ENCODE measurements around the gene CPSF4. TPM values are rescaled to one million over a fixed set of nuclear protein-coding genes. Genes with fewer than 3 reads are reported as not detected.
A peak's percentile ranks its signal among the peaks of the same experiment; 100 is the strongest.
"Not testable (repeated sequence)": the region's sequence is repeated elsewhere in the genome, so short reads cannot be mapped to it uniquely, and the experiment has no call there.

Gene CPSF4
- total and polyA plus RNA-seq, 7 experiments from 2014 or later: 22.4 to 69.4 (median 42.9) TPM

GRCh38 chr7:99422186-99422585 lies 16.6 kb upstream of the CPSF4 start:
- intact Hi-C loops (cut with micrococcal nuclease): no loop called here
- H3K4me1 Mint-ChIP-seq: no peaks in the 10 kb centered on the region
- H3K4me3 ChIP-seq (ENCODE audit: low read length): no peak overlapping the region
- peak overlapping the region in 1 of 9 donors; percentile 46 for H3K27ac Mint-ChIP-seq
- ChIA-PET POLR2A (interaction anchor here (0.6 kb wide), 1 partner anchor 16 kb away, joined by 6 read pairs; no protein-coding TSS in a partner anchor), CTCF (interaction anchor here (0.6 kb wide), 1 partner anchor 34 kb away, joined by 3 read pairs; no protein-coding TSS in a partner anchor)
- ATAC-seq (no peak), DNase-seq (no peak)
- no peak overlapping the region for H3K27ac ChIP-seq (ENCODE audit: low read depth, low read length)
- H3K4me1 ChIP-seq (ENCODE audit: control insufficient read depth in 2 of 2, insufficient read depth in 2 of 2, low read length in 2 of 2): no peaks in the 10 kb centered on the region
- no peaks in the 10 kb centered on the region for H3K9me3 ChIP-seq (ENCODE audit: control insufficient read depth in 2 of 3, low read length in 3 of 3)
- no peaks in the 10 kb centered on the region for H3K27me3 Mint-ChIP-seq
- H3K27me3 ChIP-seq (ENCODE audit: control insufficient read depth in 2 of 2, insufficient read depth in 2 of 2, low read length in 2 of 2): no peaks in the 10 kb centered on the region
- H3K36me3 Mint-ChIP-seq: peaks cover 3 to 18% (median 9%) of the 10 kb centered on the region in 5 donors
- no peak overlapping the region for H3K4me3 Mint-ChIP-seq
- H3K36me3 ChIP-seq (ENCODE audit: control insufficient read depth in 2 of 3, insufficient read depth in 3 of 3, low read length in 3 of 3): peaks cover 7 to 81% (median 17%) of the 10 kb centered on the region in 3 experiments
- H3K9me3 Mint-ChIP-seq: peaks cover 0 to 1% (median 0%) of the 10 kb centered on the region in 11 donors

- no peaks in the 10 kb centered on the region for H3K4me1 Mint-ChIP-seq
- H3K9me3 ChIP-seq (ENCODE audit: control insufficient read depth in 2 of 3, low read length in 3 of 3): no peaks in the 10 kb centered on the region
Observed at GRCh38 chr7:99422625-99423024, 16.1 kb upstream of the CPSF4 start.

GRCh38 chr7:99424932-99425730 lies 13.6 kb upstream of the CPSF4 start:
- Histone ChIP-seq H3K36me3 (ENCODE audit: control insufficient read depth in 2 of 3, insufficient read depth in 3 of 3, low read length in 3 of 3) (peaks cover 0 to 65% (median 0%) of the 10 kb centered on the region in 3 experiments), H3K27me3 (ENCODE audit: control insufficient read depth in 2 of 2, insufficient read depth in 2 of 2, low read length in 2 of 2) (no peaks in the 10 kb centered on the region), H3K9me3 (ENCODE audit: control insufficient read depth in 2 of 3, low read length in 3 of 3) (no peaks in the 10 kb centered on the region), H3K4me1 (ENCODE audit: control insufficient read depth in 2 of 2, insufficient read depth in 2 of 2, low read length in 2 of 2) (peaks cover 0 to 9% of the 10 kb centered on the region in 2 donors), H3K27ac (ENCODE audit: low read depth, low read length) (no peak overlapping the region), H3K4me3 (ENCODE audit: low read length) (no peak overlapping the region)
- H3K27me3 Mint-ChIP-seq: no peaks in the 10 kb centered on the region
- peaks cover 0 to 1% (median 0%) of the 10 kb centered on the region in 11 donors for H3K9me3 Mint-ChIP-seq
- POLR2A ChIA-PET: no interaction called here
- H3K4me1 Mint-ChIP-seq: peaks cover 0 to 8% (median 5%) of the 10 kb centered on the region in 7 donors
- intact Hi-C loops (cut with micrococcal nuclease): no loop called here
- H3K36me3 Mint-ChIP-seq: peaks cover 0 to 7% (median 0%) of the 10 kb centered on the region in 5 donors
- CTCF ChIA-PET: no interaction called here
- H3K4me3 Mint-ChIP-seq: no peak overlapping the region
- no peak overlapping the region for H3K27ac Mint-ChIP-seq
- DNase-seq: no peak
- no peak for ATAC-seq

More at GRCh38 chr7:99422625-99423024, 16.1 kb upstream of the CPSF4 start:
- CTCF ChIA-PET: interaction anchor here (0.6 kb wide), 1 partner anchor 34 kb away, joined by 3 read pairs; no protein-coding TSS in a partner anchor
- POLR2A ChIA-PET: interaction anchor here (0.6 kb wide), 1 partner anchor 15 kb away, joined by 6 read pairs; no protein-coding TSS in a partner anchor
- peaks cover 2 to 77% (median 17%) of the 10 kb centered on the region in 3 experiments for H3K36me3 ChIP-seq (ENCODE audit: control insufficient read depth in 2 of 3, insufficient read depth in 3 of 3, low read length in 3 of 3)
- Mint-ChIP-seq H3K36me3 (peaks cover under 1 to 14% (median 5%) of the 10 kb centered on the region in 5 donors), H3K27me3 (no peaks in the 10 kb centered on the region), H3K9me3 (peaks cover 0 to 1% (median 0%) of the 10 kb centered on the region in 11 donors), H3K4me3 (no peak overlapping the region), H3K27ac (peak overlapping the region in 2 of 9 donors; percentile 38 to 43)
- H3K4me1 ChIP-seq (ENCODE audit: control insufficient read depth in 2 of 2, insufficient read depth in 2 of 2, low read length in 2 of 2): no peaks in the 10 kb centered on the region
- intact Hi-C loops (cut with micrococcal nuclease): no loop called here
- no peak for ATAC-seq
- DNase-seq: no peak
- no peak overlapping the region for H3K27ac ChIP-seq (ENCODE audit: low read depth, low read length)
- H3K27me3 ChIP-seq (ENCODE audit: control insufficient read depth in 2 of 2, insufficient read depth in 2 of 2, low read length in 2 of 2): no peaks in the 10 kb centered on the region
- H3K4me3 ChIP-seq (ENCODE audit: low read length): no peak overlapping the region

GRCh38 chr7:99428972-99429566 lies 9.7 kb upstream of the CPSF4 start:
- Mint-ChIP-seq H3K27ac (peak overlapping the region in 5 of 9 donors; percentile 54 to 82 (median 72)), H3K4me1 (peaks cover 0 to 8% (median 6%) of the 10 kb centered on the region in 7 donors), H3K36me3 (peaks cover 0 to 4% (median 2%) of the 10 kb centered on the region in 5 donors), H3K27me3 (no peaks in the 10 kb centered on the region), H3K9me3 (no peaks in the 10 kb centered on the region), H3K4me3 (peak overlapping the region in 3 of 10 donors; percentile 15 to 49 (median 19))
- peaks cover 0 to 9% of the 10 kb centered on the region in 2 donors for H3K4me1 ChIP-seq (ENCODE audit: control insufficient read depth in 2 of 2, insufficient read depth in 2 of 2, low read length in 2 of 2)
- POLR2A ChIA-PET: no interaction called here
- DNase-seq (peak in 7 of 9 donors; percentile 18 to 52 (median 31)), ATAC-seq (peak; percentile 38)
- H3K27me3 ChIP-seq (ENCODE audit: control insufficient read depth in 2 of 2, insufficient read depth in 2 of 2, low read length in 2 of 2): no peaks in the 10 kb centered on the region
- no peak overlapping the region for H3K4me3 ChIP-seq (ENCODE audit: low read length)
- CTCF ChIA-PET: no interaction called here
- peak overlapping the region; percentile 29 for H3K27ac ChIP-seq (ENCODE audit: low read depth, low read length)
- H3K9me3 ChIP-seq (ENCODE audit: control insufficient read depth in 2 of 3, low read length in 3 of 3): no peaks in the 10 kb centered on the region
- intact Hi-C loops (cut with micrococcal nuclease): no loop called here
- peaks cover 0 to 60% (median 5%) of the 10 kb centered on the region in 3 experiments for H3K36me3 ChIP-seq (ENCODE audit: control insufficient read depth in 2 of 3, insufficient read depth in 3 of 3, low read length in 3 of 3)

GRCh38 chr7:99429756-99430155 lies 9.0 kb upstream of the CPSF4 start:
- Mint-ChIP-seq H3K9me3 (no peaks in the 10 kb centered on the region), H3K27me3 (no peaks in the 10 kb centered on the region), H3K27ac (no peak overlapping the region), H3K4me3 (no peak overlapping the region), H3K4me1 (peaks cover 0 to 8% (median 6%) of the 10 kb centered on the region in 7 donors), H3K36me3 (peaks cover 0 to 4% (median 2%) of the 10 kb centered on the region in 5 donors)
- ATAC-seq: no peak
- peaks cover 0 to 59% (median 5%) of the 10 kb centered on the region in 3 experiments for H3K36me3 ChIP-seq (ENCODE audit: control insufficient read depth in 2 of 3, insufficient read depth in 3 of 3, low read length in 3 of 3)
- peaks cover 0 to 9% of the 10 kb centered on the region in 2 donors for H3K4me1 ChIP-seq (ENCODE audit: control insufficient read depth in 2 of 2, insufficient read depth in 2 of 2, low read length in 2 of 2)
- intact Hi-C loops (cut with micrococcal nuclease): no loop called here
- H3K9me3 ChIP-seq (ENCODE audit: control insufficient read depth in 2 of 3, low read length in 3 of 3): no peaks in the 10 kb centered on the region
- H3K4me3 ChIP-seq (ENCODE audit: low read length): no peak overlapping the region
- no peak overlapping the region for H3K27ac ChIP-seq (ENCODE audit: low read depth, low read length)
- POLR2A ChIA-PET: interaction anchor here (0.5 kb wide), 1 partner anchor 285 kb away, joined by 3 read pairs; no protein-coding TSS in a partner anchor
- CTCF ChIA-PET: no interaction called here
- DNase-seq: no peak
- no peaks in the 10 kb centered on the region for H3K27me3 ChIP-seq (ENCODE audit: control insufficient read depth in 2 of 2, insufficient read depth in 2 of 2, low read length in 2 of 2)

- H3K9me3 Mint-ChIP-seq; H3K9me3 ChIP-seq (ENCODE audit: control insufficient read depth in 2 of 3, low read length in 3 of 3); intact Hi-C loops (cut with micrococcal nuclease); H3K4me1 ChIP-seq (ENCODE audit: control insufficient read depth in 2 of 2, insufficient read depth in 2 of 2, low read length in 2 of 2); H3K36me3 Mint-ChIP-seq; POLR2A ChIA-PET; ATAC-seq; H3K4me3 ChIP-seq (ENCODE audit: low read length); H3K27ac ChIP-seq (ENCODE audit: low read depth, low read length); H3K27me3 ChIP-seq (ENCODE audit: control insufficient read depth in 2 of 2, insufficient read depth in 2 of 2, low read length in 2 of 2); CTCF ChIA-PET; DNase-seq; H3K27me3 Mint-ChIP-seq: not testable (repeated sequence)
- peak overlapping the region in 1 of 10 donors; percentile 53 for H3K4me3 Mint-ChIP-seq
- peak overlapping the region in 1 of 9 donors; percentile 63 for H3K27ac Mint-ChIP-seq
- H3K4me1 Mint-ChIP-seq: peaks cover 0 to 11% (median 6%) of the 10 kb centered on the region in 7 donors
- peaks cover 0 to 54% (median 5%) of the 10 kb centered on the region in 3 experiments for H3K36me3 ChIP-seq (ENCODE audit: control insufficient read depth in 2 of 3, insufficient read depth in 3 of 3, low read length in 3 of 3)
Observed at GRCh38 chr7:99431756-99432540, 6.8 kb upstream of the CPSF4 start.

Measured in naive thymus-derived CD4-positive, alpha-beta T cell (primary cell).